PFSK-1 (cell line): ENCODE results near the gene LDB2.

ENCODE experiments used
- FOXP2 ChIP-seq: optimal IDR thresholded peaks from 2 replicates; pipeline ENCODE3; 2011; ENCODE audit warnings: borderline replicate concordance, control low read depth, inconsistent platforms; ENCODE audit not compliant: insufficient read depth; ENCODE audit errors: extremely low read length, extremely low read depth
- POLR2AphosphoS5 ChIP-seq: IDR thresholded peaks from 2 replicates; pipeline ENCODE4 v1.6.1; 2012; ENCODE audit warnings: low read depth, mild to moderate bottlenecking, control low read depth, low read length, moderate library complexity
- REST ChIP-seq, 2 experiments: IDR thresholded peaks; 2 replicates each; pipeline versions ENCODE4 v1.6.1 to v1.8.0; 2011 to 2012; ENCODE audit warnings: low read depth in 2 of 2, low read length in 2 of 2, control low read depth in 1 of 2, inconsistent platforms in 1 of 2, mild to moderate bottlenecking in 1 of 2, moderate library complexity in 1 of 2; ENCODE audit not compliant: insufficient read depth in 1 of 2
- SIN3A ChIP-seq: IDR thresholded peaks from 2 replicates; pipeline ENCODE4 v1.6.1; 2012; ENCODE audit warnings: mild to moderate bottlenecking, low read length, moderate library complexity, borderline replicate concordance; ENCODE audit not compliant: insufficient read depth
- TAF1 ChIP-seq: IDR thresholded peaks from 2 replicates; pipeline ENCODE4 v1.6.1; 2012; ENCODE audit warnings: low read length, control low read depth, borderline replicate concordance; ENCODE audit not compliant: insufficient read depth

LDB2 gene

GRCh38 chr4:16772366-16772850 lies 126.0 kb downstream of the LDB2 start:
- TF ChIP-seq TAF1 (no peak), FOXP2 (no peak), POLR2AphosphoS5 (no peak), SIN3A (no peak), REST (IDR thresholded peaks at IDR 0.05; ENCODE audit: insufficient read depth in 1 of 2, low read depth in 2 of 2, low read length in 2 of 2) (no peak)

- TF ChIP-seq TAF1 (no peak), REST (IDR thresholded peaks at IDR 0.05; ENCODE audit: insufficient read depth in 1 of 2, low read depth in 2 of 2, low read length in 2 of 2) (no peak), FOXP2 (no peak)
Measured at GRCh38 chr4:16770710-16771285, 127.6 kb downstream of the LDB2 start.

GRCh38 chr4:16767861-16768260 lies 130.6 kb downstream of the LDB2 start:
- TF ChIP-seq SIN3A (no peak), POLR2AphosphoS5 (no peak), REST (IDR thresholded peaks at IDR 0.05; ENCODE audit: insufficient read depth in 1 of 2, low read depth in 2 of 2, low read length in 2 of 2) (no peak), TAF1 (no peak), FOXP2 (no peak)

- TF ChIP-seq POLR2AphosphoS5 (no peak), TAF1 (no peak), SIN3A (no peak), REST (IDR thresholded peaks at IDR 0.05; ENCODE audit: insufficient read depth in 1 of 2, low read depth in 2 of 2, low read length in 2 of 2) (no peak), FOXP2 (no peak)
Measured at GRCh38 chr4:16767251-16767650, 131.2 kb downstream of the LDB2 start.

GRCh38 chr4:16765546-16765945 lies 132.9 kb downstream of the LDB2 start:
- TF ChIP-seq TAF1: no peak
- TF ChIP-seq FOXP2: no peak
- TF ChIP-seq REST (IDR thresholded peaks at IDR 0.05; ENCODE audit: insufficient read depth in 1 of 2, low read depth in 2 of 2, low read length in 2 of 2): no peak
- no peak for TF ChIP-seq SIN3A
- TF ChIP-seq POLR2AphosphoS5: no peak
